ENCODE measurements around the gene VPS13D.
A peak's percentile ranks its signal among the peaks of the same experiment; 100 is the strongest.

Gene VPS13D, protein sequence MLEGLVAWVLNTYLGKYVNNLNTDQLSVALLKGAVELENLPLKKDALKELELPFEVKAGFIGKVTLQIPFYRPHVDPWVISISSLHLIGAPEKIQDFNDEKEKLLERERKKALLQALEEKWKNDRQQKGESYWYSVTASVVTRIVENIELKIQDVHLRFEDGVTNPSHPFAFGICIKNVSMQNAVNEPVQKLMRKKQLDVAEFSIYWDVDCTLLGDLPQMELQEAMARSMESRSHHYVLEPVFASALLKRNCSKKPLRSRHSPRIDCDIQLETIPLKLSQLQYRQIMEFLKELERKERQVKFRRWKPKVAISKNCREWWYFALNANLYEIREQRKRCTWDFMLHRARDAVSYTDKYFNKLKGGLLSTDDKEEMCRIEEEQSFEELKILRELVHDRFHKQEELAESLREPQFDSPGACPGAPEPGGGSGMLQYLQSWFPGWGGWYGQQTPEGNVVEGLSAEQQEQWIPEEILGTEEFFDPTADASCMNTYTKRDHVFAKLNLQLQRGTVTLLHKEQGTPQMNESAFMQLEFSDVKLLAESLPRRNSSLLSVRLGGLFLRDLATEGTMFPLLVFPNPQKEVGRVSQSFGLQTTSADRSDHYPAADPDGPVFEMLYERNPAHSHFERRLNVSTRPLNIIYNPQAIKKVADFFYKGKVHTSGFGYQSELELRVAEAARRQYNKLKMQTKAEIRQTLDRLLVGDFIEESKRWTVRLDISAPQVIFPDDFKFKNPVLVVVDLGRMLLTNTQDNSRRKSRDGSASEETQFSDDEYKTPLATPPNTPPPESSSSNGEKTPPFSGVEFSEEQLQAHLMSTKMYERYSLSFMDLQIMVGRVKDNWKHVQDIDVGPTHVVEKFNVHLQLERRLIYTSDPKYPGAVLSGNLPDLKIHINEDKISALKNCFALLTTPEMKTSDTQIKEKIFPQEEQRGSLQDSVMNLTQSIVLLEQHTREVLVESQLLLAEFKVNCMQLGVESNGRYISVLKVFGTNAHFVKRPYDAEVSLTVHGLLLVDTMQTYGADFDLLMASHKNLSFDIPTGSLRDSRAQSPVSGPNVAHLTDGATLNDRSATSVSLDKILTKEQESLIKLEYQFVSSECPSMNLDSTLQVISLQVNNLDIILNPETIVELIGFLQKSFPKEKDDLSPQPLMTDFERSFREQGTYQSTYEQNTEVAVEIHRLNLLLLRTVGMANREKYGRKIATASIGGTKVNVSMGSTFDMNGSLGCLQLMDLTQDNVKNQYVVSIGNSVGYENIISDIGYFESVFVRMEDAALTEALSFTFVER (N-terminal part only)

DNA sequence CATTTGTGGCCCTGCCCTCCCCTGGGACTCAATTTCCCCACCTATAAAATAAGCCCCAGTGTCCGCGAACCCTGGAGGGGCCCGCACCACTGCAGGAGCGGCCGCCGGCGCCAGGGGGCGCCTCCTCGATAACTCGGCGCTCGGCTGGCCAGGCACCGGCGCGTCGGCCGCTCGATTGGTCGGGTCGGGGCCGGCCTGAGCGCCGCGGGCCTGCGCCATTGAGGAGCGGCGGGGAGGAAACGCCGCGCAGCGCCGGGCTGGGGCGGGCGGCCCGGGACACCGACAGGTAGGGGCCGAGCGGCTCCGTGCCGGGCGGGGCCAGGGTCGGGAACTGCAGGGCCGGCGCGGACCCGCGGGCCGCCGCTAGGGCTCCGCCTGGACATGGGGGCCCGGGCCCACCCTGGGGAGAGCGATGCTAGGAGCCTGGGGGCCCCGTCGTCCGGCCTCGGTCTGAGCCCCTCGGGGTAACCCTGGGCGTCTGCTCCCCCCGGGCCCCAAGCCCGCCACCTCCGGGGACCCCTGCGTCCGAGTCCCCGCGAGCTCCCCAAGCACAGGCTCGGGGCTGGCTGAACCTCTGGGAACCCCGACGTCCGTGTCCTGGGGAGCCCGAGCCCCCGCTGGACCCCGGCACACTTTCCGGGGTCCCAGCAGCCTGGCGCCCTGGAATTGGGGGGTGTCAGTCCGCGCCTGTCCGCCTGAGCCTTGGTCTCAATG is at the start of gene VPS13D:
Gene VPS13D (plus strand): TSS at position 196 of the 714 bp plus-strand sequence. CDS start 4,237 bp downstream, outside the sequence.
- DNase-seq = peak; percentile 85

DNA sequence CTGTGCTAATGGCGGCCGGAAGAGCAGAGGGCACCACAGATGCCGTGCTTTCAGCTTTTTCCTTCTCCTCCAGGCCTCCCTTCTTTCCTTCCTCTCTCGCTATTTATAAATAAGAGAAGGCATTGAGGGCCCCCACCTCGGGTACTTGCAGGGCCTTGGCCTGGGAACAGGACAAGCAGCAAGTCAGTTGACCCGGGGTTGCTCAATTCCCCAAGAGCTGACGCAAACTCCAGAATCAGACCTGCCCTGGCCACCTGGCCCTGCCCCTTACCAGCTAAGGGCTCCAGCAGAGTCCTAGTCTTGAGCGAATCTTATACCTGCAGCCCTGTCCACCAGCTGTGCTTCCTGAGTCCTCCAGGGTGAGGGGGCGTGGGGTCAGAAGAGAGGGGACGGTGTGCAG is 49.5 kb upstream of the VPS13D start:
- no peak for DNase-seq

DNA sequence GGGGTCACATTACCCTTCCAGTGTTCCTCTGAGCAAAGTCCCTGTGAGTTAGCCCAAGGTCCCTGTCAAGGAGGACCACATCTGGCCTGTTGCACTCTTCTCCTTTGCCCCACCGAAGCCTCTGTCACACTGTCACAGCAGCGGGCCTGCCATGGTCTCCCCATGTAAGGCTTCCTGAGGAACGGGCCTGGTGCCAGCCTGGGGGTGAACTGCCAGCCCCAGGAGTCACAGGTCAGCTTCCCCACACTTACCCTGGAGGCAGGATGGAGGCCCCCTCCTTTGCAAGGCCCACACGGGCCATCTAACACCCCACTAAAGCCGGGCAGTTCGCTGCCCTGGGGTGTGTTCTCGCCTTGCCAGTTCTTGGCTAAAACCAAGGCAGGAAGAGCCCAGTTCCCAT is 48.9 kb upstream of the VPS13D start:
- no peak for DNase-seq

- no peak for DNase-seq
These were observed 48.3 kb upstream of the VPS13D start for GRCh38 chr1:12181568-12181967.

GRCh38 chr1:12182410-12182984 is 47.3 kb upstream of the VPS13D start:
- DNase-seq = no peak

DNA sequence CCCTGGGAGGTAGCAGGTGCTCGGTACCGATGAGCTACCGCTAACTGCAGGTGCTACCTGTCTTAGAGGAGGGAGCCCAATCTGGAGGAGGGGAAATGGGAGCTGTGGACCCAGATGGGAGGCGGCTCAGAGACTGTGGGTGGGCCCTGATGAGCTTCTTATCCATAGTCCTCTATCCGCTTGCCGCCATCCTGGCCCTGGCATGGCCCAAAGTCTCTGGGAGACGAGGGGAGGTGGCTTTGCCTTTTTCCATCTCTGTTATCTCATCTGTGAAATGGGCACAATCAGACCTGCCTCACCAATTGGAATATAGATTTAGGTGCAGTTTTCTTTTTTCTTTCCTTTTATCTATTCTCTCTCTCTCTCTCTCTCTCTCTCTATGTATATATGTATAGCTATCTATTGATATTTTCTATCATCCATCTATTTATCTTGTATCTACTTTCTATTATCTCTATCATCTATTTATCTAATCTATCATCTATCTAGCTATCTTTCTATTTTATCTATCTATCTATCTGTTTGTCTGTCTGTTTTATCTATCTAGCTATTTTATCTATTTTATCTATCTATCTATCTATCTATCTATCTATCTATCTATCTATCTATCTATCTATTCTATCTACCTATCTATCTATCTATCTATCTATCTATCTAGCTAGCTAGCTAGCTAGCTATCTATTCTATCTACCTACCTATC is 46.6 kb upstream of the VPS13D start:
- DNase-seq = no peak

DNA sequence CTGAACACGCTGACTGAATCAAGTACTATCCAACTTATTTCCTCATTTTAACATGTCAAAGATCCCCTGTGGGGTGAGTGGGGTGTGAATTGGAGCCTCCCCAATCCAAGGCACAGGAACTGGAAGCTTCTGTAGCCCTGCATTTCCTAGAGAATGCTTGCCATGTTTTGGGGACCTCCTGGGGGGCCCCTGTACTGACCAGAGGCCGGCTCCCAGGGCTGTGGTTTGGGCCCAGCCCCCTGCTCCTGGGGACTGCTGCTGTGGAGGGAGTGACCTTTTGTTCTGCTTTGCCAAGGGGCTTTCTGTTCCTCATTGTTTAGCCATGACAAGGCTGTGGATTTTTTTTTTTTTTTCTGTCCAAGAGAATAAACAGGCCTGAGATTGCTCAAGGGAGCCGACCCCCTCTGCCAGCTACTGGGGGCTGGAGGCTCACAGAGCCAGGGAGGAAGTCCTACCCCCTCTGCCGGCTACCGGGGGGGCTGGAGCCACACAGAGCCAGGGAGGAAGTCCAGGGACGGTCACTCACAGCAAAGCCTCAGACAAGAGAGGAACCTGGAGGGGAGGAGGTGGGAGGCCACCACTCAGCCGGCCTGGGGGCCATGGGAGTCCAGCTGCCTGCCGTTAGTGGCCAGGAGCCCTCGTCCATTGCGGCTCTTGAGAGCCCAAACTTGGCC is 45.7 kb upstream of the VPS13D start:
- DNase-seq = peak; percentile 75

GRCh38 chr1:12185036-12185917 is 44.6 kb upstream of the VPS13D start:
- no peak for DNase-seq

- DNase-seq = no peak
These were observed 43.7 kb upstream of the VPS13D start for GRCh38 chr1:12185918-12186678.

- no peak for DNase-seq
These were observed 43.2 kb upstream of the VPS13D start for GRCh38 chr1:12186679-12186985.

- DNase-seq = no peak
These were observed 41.7 kb upstream of the VPS13D start for GRCh38 chr1:12188115-12188514.

DNA sequence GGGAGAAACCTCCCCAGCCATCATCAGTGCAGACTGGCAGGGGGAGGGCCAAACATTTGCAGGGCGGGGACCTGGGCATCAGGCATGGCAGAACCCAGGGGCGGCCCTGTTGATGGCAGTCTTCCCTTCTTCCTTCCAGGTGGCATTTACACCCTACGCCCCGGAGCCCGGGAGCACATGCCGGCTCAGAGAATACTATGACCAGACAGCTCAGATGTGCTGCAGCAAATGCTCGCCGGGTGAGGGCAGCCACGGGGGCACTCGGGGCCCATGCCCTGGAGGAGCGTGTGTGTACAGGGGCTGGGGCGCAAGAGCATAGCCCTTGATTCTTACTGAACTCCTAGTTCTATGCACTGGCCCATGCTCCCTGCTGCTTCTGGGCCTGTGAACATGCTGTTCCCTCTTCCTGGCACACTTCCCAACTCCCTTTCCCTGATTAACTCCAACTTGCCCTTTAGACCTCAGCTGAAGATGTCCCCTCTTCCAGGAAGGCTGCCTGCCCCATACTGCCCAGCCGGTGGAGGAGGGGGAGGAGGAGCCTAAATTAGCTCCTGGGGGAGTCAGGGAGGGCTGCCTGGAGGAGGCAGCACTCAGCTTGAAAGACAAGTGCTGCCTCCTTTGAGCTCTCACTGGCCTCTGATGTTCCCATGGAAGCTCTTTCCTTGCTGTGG is 41.0 kb upstream of the VPS13D start:
- DNase-seq = no peak

DNA sequence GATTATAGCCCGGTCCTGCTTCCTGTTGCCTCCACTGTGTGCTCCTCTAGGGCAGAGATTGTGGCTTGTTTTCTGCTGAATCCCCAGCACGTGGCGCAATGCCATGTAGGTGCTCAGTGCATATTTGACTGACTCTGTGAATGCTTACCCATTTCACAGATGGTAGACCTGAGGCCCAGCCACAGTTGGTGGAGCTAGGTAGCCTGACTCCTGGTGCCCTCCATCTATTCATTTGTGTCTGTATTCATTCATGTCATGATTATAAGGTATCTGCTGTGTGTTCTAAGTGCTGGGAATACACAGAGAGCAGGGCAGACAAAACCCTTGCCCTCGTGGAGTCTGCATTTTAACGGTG is 40.5 kb upstream of the VPS13D start:
- DNase-seq = no peak

- DNase-seq = no peak
These were observed 38.4 kb upstream of the VPS13D start for GRCh38 chr1:12191242-12192032.

DNA sequence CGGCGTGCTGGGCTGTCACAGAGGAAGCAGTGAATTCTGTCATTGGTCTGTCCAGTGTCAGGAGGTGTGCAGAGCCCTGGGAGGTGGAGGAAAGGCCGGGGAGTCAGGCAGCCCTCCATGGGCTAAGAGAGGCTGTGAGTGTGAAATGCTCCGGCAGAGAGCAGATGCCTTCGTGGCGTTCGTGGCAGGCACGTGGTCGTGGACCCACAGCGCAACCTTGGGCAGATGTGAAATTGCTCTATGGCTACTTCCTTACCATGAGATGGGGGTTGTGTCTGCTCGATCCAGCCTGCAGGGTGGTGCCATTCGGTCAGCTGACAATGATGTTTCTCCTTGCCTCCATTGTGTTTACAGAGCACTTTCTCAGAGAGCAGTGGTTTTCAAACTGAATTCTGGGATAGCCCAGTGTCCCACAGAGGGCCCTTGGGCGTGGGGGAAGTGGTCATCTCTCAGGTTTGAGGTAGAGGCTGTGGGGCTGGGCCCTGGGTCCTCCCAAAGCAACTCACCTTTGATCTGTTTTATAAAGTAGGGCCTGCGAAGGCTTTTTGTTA is 35.1 kb upstream of the VPS13D start:
- no peak for DNase-seq

DNA sequence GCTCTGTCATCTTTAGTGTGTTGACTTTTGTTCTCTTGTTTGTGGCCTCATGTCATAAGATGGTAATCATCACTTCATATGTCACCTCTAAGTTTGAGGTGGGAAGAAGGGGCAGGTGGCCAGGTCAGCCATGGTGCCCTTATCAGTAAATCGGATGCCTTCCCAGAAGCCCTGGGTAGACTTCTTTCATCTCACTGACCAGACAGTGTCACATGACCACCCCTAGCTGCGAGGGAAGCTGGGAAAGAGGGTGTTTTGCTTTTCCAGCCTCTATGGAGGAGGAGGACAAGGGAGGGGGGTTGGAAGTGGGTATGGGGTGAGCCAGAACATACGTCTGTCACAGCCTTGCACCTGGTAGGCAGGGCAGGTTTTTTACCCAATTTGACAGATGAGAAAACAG is 34.4 kb upstream of the VPS13D start:
- DNase-seq = no peak

Data from left hindlimb (tissue), 1 donor.